Panc1 (cell line): ENCODE results near the gene DNAH7. TPM values are rescaled to one million over a fixed set of nuclear protein-coding genes. Genes with fewer than 3 reads are reported as not detected.

ENCODE experiments used
- ATAC-seq: fragments of 200-7000 bp; cut with Tn5 transposase; 2 replicates; pipeline ENCODE4 v1.9.1; 2020; ENCODE audit warnings: mild to moderate bottlenecking, moderate library complexity
- BruUV-seq: library from RNA; stranded (reverse); fragments of 400-500 nt; replicated peaks from 2 replicates; lab custom pipeline; 2021; lab: Mats Ljungman, UMichigan
- CTCF ChIA-PET: fragments of 300-600 bp; sonication (Branson Sonifier 250); formaldehyde crosslinking; loops from one replicate; lab custom pipeline; 2022; ENCODE audit warnings: antibody characterized with exemption; lab: Charles Lee
- POLR2A ChIA-PET: fragments of 300-600 bp; sonication (Branson Sonifier 250); formaldehyde crosslinking; loops from one replicate; lab custom pipeline; 2022; ENCODE audit warnings: antibody characterized with exemption; lab: Charles Lee
- DNase-seq: peaks from one replicate; pipeline ENCODE4 v3.0.0-alpha.2; 2010; ENCODE audit warnings: low read depth, low spot score
- H3K27ac ChIP-seq: 2 replicates; pipeline ENCODE4 v1.5.1; 2011; ENCODE audit warnings: mild to moderate bottlenecking, low read length, inconsistent platforms
- H3K27me3 ChIP-seq: fragments of 200-500 bp; sonication (Bioruptor generic); 2 replicates; pipeline ENCODE4 v1.6.0; 2014; ENCODE audit warnings: low read length, inconsistent platforms; ENCODE audit not compliant: control insufficient read depth, insufficient read depth
- H3K36me3 ChIP-seq: fragments of 200-500 bp; sonication (Bioruptor generic); 2 replicates; pipeline ENCODE4 v1.5.1; 2014; ENCODE audit warnings: inconsistent platforms, mild to moderate bottlenecking, low read length, moderate library complexity; ENCODE audit not compliant: control insufficient read depth, insufficient read depth
- H3K4me1 ChIP-seq: 2 replicates; pipeline ENCODE4 v1.5.1; 2011; ENCODE audit warnings: inconsistent platforms, mild to moderate bottlenecking, low read length, moderate library complexity; ENCODE audit not compliant: control insufficient read depth, insufficient read depth
- H3K4me3 ChIP-seq, 2 experiments: 2 replicates each; pipeline ENCODE4 v1.5.1; 2011 to 2012; ENCODE audit warnings: low read depth in 2 of 2, low read length in 2 of 2, mild to moderate bottlenecking in 2 of 2, inconsistent platforms in 1 of 2, moderate library complexity in 1 of 2
- H3K9me3 ChIP-seq: fragments of 200-500 bp; sonication (Bioruptor generic); 2 replicates; pipeline ENCODE4 v1.5.1; 2014; ENCODE audit warnings: low read depth, mild to moderate bottlenecking, inconsistent platforms, low read length, moderate library complexity; ENCODE audit not compliant: control insufficient read depth, insufficient read depth
- CTCF ChIP-seq: fragments of 450-650 bp; IDR thresholded peaks from 2 replicates; pipeline ENCODE4 v1.5.1; 2017; ENCODE audit warnings: mild to moderate bottlenecking
- POLR2AphosphoS5 ChIP-seq: IDR thresholded peaks from 2 replicates; pipeline ENCODE4 v1.6.1; 2012; ENCODE audit warnings: mild to moderate bottlenecking, low read depth, low read length, moderate library complexity
- REST ChIP-seq, 2 experiments: IDR thresholded peaks; 2 replicates each; pipeline ENCODE4 v1.6.1; 2011 to 2012; ENCODE audit warnings: low read depth in 2 of 2, control low read depth in 1 of 2, low read length in 1 of 2, mild to moderate bottlenecking in 1 of 2, moderate library complexity in 1 of 2; ENCODE audit not compliant: insufficient read depth in 1 of 2
- SIN3A ChIP-seq: IDR thresholded peaks from 2 replicates; pipeline ENCODE4 v1.6.1; 2012; ENCODE audit warnings: low read depth, mild to moderate bottlenecking, low read length, moderate library complexity, borderline replicate concordance; ENCODE audit not compliant: insufficient read depth
- TCF7L2 ChIP-seq: IDR thresholded peaks from 2 replicates; pipeline ENCODE4 v1.6.1; 2011; ENCODE audit warnings: mild to moderate bottlenecking, low read depth, low read length, inconsistent platforms
- in situ Hi-C: cut with HindIII; loops from 2 replicates; pipeline ENCODE4 v1.10.0; 2016; ENCODE audit warnings: low sequenced_read_pairs, low pct_unique_long_range_greater_than_20kb
- intact Hi-C: fragments of 100-400 bp; cut with micrococcal nuclease; formaldehyde crosslinking; loops from one replicate; pipeline ENCODE4 v1.10.0; 2022; ENCODE audit not compliant: unreplicated experiment
- total RNA-seq: library from RNA; stranded (reverse); gene quantifications from one replicate; pipeline ENCODE4 v1.2.1, GENCODE V29; 2021; ENCODE audit not compliant: unreplicated experiment

Gene DNAH7
- total RNA-seq, 1 experiment from 2014 or later, result 0.98 TPM

- ATAC-seq, result no peak
- in situ Hi-C loops, result no loop called here
- no peak overlapping the region for H3K27ac ChIP-seq
- H3K27me3 ChIP-seq, result peaks cover 2% of the 10 kb centered on the region; the same call in 1 of the 2 replicates
- DNase-seq, result no peak
- no peaks in the 10 kb centered on the region for H3K4me1 ChIP-seq
- no peaks in the 10 kb centered on the region for H3K36me3 ChIP-seq
- ChIA-PET POLR2A (interaction anchor here (0.7 kb wide), 1 partner anchor 1373 kb away, joined by 4 read pairs; no protein-coding TSS in a partner anchor), CTCF (no interaction called here)
- no peak overlapping the region for H3K4me3 ChIP-seq
- intact Hi-C loops, result loop anchor here (5.0 kb wide), 2 partner anchors 203 to 263 kb away; no protein-coding TSS in a partner anchor
- TF ChIP-seq REST (IDR thresholded peaks at IDR 0.05; ENCODE audit: insufficient read depth in 1 of 2, low read depth in 2 of 2, low read length in 1 of 2) (no peak), POLR2AphosphoS5 (no peak), SIN3A (no peak)
- no peaks in the 10 kb centered on the region for H3K9me3 ChIP-seq
- no TSS peak for BruUV-seq
Measured at GRCh38 chr2:196074631-196075030, 6.0 kb upstream of the DNAH7 start.

GRCh38 chr2:196073521-196073920, 4.9 kb upstream of the DNAH7 start:
- Histone ChIP-seq H3K27ac (no peak overlapping the region), H3K4me3 (no peak overlapping the region), H3K36me3 (no peaks in the 10 kb centered on the region), H3K4me1 (no peaks in the 10 kb centered on the region; the same call in 1 of the 2 replicates), H3K27me3 (peaks cover 2% of the 10 kb centered on the region; the same call in 1 of the 2 replicates), H3K9me3 (no peaks in the 10 kb centered on the region)
- CTCF ChIA-PET, result no interaction called here
- ATAC-seq (no peak), DNase-seq (no peak)
- TF ChIP-seq SIN3A, result no peak
- TF ChIP-seq POLR2AphosphoS5, result no peak
- no peak for TF ChIP-seq TCF7L2
- TF ChIP-seq CTCF, result no peak
- TF ChIP-seq REST (IDR thresholded peaks at IDR 0.05; ENCODE audit: insufficient read depth in 1 of 2, low read depth in 2 of 2, low read length in 1 of 2), result no peak
- intact Hi-C loops (no loop called here), in situ Hi-C loops (no loop called here)
- no TSS peak for BruUV-seq
- POLR2A ChIA-PET, result no interaction called here
